SU-DHL-6 (cell line): ENCODE data around the gene GPR15.

Experiments
- EZH2phosphoT487 ChIP-seq: fragments of 200-600 bp; sonication (generic), shearing (Covaris generic); conservative IDR thresholded peaks from 2 replicates; pipeline ENCODE4 v1.6.1; 2018; ENCODE audit warnings: mild to moderate bottlenecking, antibody characterized with exemption, low read length, moderate library complexity, mixed read lengths
- TF ChIP-seq, protein P1 (sequence below): fragments of 200-600 bp; sonication (generic); IDR thresholded peaks from one replicate; pipeline ENCODE4 v1.5.1; 2017; ENCODE audit warnings: antibody characterized with exemption, mild to moderate bottlenecking, low read length, moderate library complexity; ENCODE audit not compliant: insufficient read depth, poor library complexity, severe bottlenecking

DNA sequence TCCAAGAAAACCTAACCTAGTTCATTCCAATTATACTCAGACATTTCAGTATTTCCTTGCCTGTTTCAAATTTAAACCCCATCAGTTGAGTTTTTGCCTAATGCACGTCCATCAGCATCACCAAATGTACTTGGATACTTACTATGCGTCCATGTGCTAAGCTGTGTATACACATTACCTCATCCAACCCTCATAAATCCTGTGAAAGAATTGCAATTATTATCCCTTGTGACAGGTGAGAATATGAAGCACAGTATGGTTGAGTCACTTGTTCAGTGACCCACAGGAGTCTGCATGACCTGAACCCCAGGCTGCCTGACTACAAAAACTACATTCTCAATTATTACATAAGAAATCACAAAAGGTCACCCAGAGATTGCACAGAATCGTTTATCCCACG is 31.8 kb upstream of the GPR15 start:
- no peak for TF ChIP-seq EZH2phosphoT487
- TF ChIP-seq, protein P1, sequence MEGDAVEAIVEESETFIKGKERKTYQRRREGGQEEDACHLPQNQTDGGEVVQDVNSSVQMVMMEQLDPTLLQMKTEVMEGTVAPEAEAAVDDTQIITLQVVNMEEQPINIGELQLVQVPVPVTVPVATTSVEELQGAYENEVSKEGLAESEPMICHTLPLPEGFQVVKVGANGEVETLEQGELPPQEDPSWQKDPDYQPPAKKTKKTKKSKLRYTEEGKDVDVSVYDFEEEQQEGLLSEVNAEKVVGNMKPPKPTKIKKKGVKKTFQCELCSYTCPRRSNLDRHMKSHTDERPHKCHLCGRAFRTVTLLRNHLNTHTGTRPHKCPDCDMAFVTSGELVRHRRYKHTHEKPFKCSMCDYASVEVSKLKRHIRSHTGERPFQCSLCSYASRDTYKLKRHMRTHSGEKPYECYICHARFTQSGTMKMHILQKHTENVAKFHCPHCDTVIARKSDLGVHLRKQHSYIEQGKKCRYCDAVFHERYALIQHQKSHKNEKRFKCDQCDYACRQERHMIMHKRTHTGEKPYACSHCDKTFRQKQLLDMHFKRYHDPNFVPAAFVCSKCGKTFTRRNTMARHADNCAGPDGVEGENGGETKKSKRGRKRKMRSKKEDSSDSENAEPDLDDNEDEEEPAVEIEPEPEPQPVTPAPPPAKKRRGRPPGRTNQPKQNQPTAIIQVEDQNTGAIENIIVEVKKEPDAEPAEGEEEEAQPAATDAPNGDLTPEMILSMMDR: no peak
